HL-60/S4 treated with phorbol 12-myristate 13-acetate at 8.2 ng/mL for 4 days and 3 days (cell line): Measurements from ENCODE around the gene HNMT.

Experiments
- in situ Hi-C: fragments of 300-500 bp; cut with MboI; formaldehyde crosslinking; loops from 2 replicates; pipeline ENCODE4 v1.15.0; 2022; ENCODE audit warnings: low sequenced_read_pairs

Gene HNMT

GRCh38 chr2:137944714-137945113 is 19.6 kb upstream of the HNMT start:
- in situ Hi-C loops: loop anchor here (25.0 kb wide), 1 partner anchor 143 kb away; no protein-coding TSS in a partner anchor

GRCh38 chr2:137945229-137945628 is 19.0 kb upstream of the HNMT start:
- in situ Hi-C loops: loop anchor here (25.0 kb wide), 1 partner anchor 142 kb away; no protein-coding TSS in a partner anchor

GRCh38 chr2:137946227-137946626 is 18.0 kb upstream of the HNMT start:
- in situ Hi-C loops: loop anchor here (25.0 kb wide), 1 partner anchor 141 kb away; no protein-coding TSS in a partner anchor

- in situ Hi-C loops: loop anchor here (25.0 kb wide), 1 partner anchor 140 kb away; no protein-coding TSS in a partner anchor
These were observed 17.1 kb upstream of the HNMT start for GRCh38 chr2:137947032-137947727.

- in situ Hi-C loops: loop anchor here (25.0 kb wide), 1 partner anchor 139 kb away; no protein-coding TSS in a partner anchor
These were observed 16.4 kb upstream of the HNMT start for GRCh38 chr2:137947728-137948336.

- in situ Hi-C loops: loop anchor here (25.0 kb wide), 1 partner anchor 138 kb away; no protein-coding TSS in a partner anchor
These were observed 15.4 kb upstream of the HNMT start for GRCh38 chr2:137948894-137949293.

- in situ Hi-C loops: no loop called here
These were observed 14.0 kb upstream of the HNMT start for GRCh38 chr2:137950238-137950637.

- in situ Hi-C loops: no loop called here
These were observed 12.7 kb upstream of the HNMT start for GRCh38 chr2:137951586-137951985.

- in situ Hi-C loops: no loop called here
These were observed 11.6 kb upstream of the HNMT start for GRCh38 chr2:137952586-137953129.

GRCh38 chr2:137955536-137955935 is 8.7 kb upstream of the HNMT start:
- in situ Hi-C loops: no loop called here

GRCh38 chr2:137957033-137957432 is 7.2 kb upstream of the HNMT start:
- in situ Hi-C loops: no loop called here

GRCh38 chr2:137959166-137959565 is 5.1 kb upstream of the HNMT start:
- in situ Hi-C loops: no loop called here

GRCh38 chr2:137960223-137960622 is 4.0 kb upstream of the HNMT start:
- in situ Hi-C loops: no loop called here

GRCh38 chr2:137961602-137962001 is 2.7 kb upstream of the HNMT start:
- in situ Hi-C loops: no loop called here

- in situ Hi-C loops: no loop called here
These were observed 673 bp upstream of the HNMT start for GRCh38 chr2:137963535-137964065.

GRCh38 chr2:137964859-137965459 is 686 bp downstream of the HNMT start:
- in situ Hi-C loops: no loop called here

GRCh38 chr2:137966043-137966442 is 1.8 kb downstream of the HNMT start:
- in situ Hi-C loops: no loop called here

- in situ Hi-C loops: no loop called here
These were observed 2.8 kb downstream of the HNMT start for GRCh38 chr2:137967042-137967441.

GRCh38 chr2:137968477-137969417 is 4.5 kb downstream of the HNMT start:
- in situ Hi-C loops: no loop called here

- in situ Hi-C loops: no loop called here
These were observed 5.1 kb downstream of the HNMT start for GRCh38 chr2:137969418-137969765.
